ENCODE measurements around the gene EP400.
"Not testable (repeated sequence)": the region's sequence is repeated elsewhere in the genome, so short reads cannot be mapped to it uniquely, and the experiment has no call there.

Gene EP400

GRCh38 chr12:132078190-132078589 is 128.4 kb downstream of the EP400 start:
- DNase-seq (ENCODE audit: extremely low read depth in 1 of 2, low read depth in 1 of 2), result no peak

DNA sequence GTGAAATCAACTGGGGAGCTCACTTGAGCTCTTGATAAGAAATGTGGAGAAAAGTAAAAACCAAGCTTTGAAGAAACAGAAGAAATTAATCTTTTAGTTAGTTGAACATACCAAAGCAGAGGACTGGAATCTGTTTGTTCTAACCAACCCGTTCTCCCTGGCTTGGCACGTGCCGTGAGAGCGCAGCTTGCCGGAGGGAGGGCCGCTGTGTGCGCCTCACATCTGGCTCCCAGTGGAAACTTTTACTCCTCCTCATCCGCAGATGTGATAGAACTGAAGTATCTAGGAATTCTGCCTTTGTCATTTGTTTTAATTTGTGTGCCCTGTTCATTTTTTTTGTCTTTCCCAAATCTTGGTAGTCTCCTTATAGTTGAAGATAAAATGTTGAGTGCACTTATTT is 129.5 kb downstream of the EP400 start:
- no peak for DNase-seq (ENCODE audit: extremely low read depth in 1 of 2, low read depth in 1 of 2)

- DNase-seq (ENCODE audit: extremely low read depth in 1 of 2, low read depth in 1 of 2), result no peak
These were observed 130.0 kb downstream of the EP400 start for GRCh38 chr12:132079695-132080094.

DNA sequence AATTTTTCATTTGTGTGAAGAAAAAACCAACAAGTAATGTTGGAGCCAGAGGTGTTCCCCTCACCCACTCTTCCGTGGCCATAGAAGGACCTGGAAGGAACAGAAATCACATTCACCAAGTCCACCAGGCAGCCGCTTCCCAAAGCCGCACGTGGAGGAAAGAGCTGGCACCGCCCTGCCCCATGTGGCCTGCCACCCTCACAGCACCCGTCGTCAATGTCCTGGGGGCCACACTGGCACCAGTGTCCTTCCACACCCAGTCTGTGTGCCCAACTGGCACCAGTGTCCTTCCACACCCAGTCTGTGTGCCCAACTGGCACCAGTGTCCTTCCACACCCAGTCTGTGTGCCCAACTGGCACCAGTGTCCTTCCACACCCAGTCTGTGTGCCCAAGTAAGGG is 130.8 kb downstream of the EP400 start:
- DNase-seq (ENCODE audit: extremely low read depth in 1 of 2, low read depth in 1 of 2), result not testable (repeated sequence)

DNA sequence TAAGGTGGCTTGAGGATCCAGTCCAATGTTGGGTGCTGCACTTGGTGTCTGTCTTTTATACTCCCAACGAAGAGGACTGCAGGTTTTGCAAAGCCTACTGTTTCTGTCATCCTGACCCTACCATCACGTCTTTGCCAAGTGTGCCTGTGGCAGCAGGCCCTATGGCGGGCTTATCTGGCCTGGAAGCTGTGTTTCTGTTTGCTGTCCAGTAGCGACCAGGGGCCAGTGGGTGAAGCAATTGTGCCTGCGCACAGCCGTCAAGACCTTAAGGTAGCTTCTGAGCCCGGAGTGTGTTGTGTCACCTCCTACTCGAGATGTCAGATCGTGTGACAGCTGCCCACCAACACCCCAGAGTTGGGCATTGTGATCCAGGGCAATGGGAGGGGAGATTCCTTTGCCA is 131.7 kb downstream of the EP400 start:
- DNase-seq (ENCODE audit: extremely low read depth in 1 of 2, low read depth in 1 of 2), result no peak

GRCh38 chr12:132083614-132083940 is 133.8 kb downstream of the EP400 start:
- no peak for DNase-seq (ENCODE audit: extremely low read depth in 1 of 2, low read depth in 1 of 2)

- DNase-seq (ENCODE audit: extremely low read depth in 1 of 2, low read depth in 1 of 2), result peak; percentile 73 to 84
These were observed 134.3 kb downstream of the EP400 start for GRCh38 chr12:132083941-132084620.

DNA sequence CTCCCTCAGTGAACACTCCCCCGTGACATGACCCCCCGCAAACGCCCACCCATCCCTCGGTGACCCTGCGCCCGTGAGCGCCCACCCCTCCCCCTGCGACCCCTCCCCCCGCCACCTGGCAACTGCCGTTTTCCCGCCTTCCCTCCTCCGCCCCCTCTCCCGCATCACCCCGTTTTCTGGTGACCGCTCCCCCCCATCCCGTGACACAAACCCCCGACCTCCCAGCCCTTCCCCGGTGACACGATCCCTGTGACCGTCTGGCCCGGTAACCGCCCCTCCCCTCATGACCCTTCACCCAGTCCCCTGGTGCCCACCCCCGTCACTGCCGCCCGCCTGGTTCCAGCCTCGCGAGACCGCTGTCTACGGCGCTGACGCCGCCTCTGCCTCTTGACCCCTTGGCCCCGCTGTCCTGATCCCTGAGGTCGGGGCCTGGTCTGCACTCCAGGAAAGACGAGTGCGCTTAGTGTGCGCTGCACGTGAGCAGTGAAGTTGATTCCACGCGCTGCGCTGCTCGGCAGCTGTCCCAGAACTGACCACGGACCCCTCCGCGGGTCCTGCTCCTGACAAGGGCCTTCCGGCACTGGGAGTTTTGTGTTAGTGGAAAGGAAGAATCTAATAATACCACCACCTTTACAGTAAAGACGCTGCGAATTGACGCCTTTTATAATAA is 135.0 kb downstream of the EP400 start:
- peak in 1 of 2 donors; percentile 48 for DNase-seq (ENCODE audit: extremely low read depth in 1 of 2, low read depth in 1 of 2)

DNA sequence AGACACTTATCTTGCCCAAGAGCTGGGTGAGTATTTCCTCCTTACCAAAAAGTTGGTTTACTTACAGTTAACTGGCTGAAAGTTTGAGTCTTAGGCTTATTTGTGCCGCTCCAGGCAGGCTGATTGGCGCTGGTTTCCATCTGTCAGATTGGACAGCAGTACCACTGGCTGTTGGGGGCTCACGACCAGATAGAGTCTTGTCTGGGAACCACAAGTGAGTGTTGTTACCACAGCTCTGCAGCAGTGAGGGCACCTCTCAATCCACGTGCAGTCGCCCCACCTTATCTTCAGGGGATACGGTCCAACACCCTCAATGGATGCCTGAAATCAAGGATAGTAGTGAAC is 135.5 kb downstream of the EP400 start:
- no peak for DNase-seq (ENCODE audit: extremely low read depth in 1 of 2, low read depth in 1 of 2)

- DNase-seq (ENCODE audit: extremely low read depth in 1 of 2, low read depth in 1 of 2), result no peak
These were observed 139.7 kb downstream of the EP400 start for GRCh38 chr12:132089407-132089910.

GRCh38 chr12:132094269-132094891 is 144.6 kb downstream of the EP400 start:
- no peak for DNase-seq (ENCODE audit: extremely low read depth in 1 of 2, low read depth in 1 of 2)

DNA sequence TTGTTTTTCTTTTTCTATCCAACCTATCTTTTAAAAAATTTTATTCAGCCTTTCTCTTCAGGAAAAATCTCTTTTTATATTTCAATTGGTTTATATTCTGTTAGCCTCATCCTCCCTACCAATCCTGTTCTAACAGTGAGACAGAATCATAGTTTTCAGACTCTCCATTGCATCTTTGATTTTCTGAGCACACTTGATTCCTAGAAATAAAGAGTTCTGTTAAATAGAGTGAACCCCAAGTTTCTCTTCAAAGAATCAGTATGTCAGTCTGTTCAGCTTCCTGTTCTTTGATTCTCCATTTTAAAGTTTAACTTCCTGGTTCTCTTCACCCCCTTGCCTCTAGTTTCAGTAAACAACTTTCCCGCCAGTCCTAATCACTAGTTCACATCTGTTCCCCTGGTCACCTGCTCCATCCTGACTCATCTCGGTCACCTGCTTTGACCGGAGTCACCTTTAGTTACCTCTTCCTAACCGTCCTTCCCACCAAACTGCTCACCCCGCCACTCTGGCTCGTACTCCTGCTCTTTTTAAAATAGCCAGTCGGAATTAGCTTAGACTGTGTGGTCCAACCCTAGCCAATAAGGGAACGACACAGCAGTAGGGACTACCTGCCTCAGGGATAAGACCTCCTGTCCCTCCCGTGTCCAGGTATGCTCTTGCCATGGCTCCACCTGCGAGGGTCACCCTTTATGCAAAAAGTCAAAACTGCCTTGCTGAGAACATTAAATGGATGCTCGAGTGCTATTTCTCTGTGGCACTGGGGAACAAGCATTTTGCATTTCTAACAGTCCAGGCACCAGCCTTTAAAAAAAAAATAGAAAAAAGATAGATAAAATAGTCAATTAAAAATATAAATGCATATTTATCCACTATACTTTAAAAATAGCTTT is 146.0 kb downstream of the EP400 start:
- no peak for DNase-seq (ENCODE audit: extremely low read depth in 1 of 2, low read depth in 1 of 2)

DNA sequence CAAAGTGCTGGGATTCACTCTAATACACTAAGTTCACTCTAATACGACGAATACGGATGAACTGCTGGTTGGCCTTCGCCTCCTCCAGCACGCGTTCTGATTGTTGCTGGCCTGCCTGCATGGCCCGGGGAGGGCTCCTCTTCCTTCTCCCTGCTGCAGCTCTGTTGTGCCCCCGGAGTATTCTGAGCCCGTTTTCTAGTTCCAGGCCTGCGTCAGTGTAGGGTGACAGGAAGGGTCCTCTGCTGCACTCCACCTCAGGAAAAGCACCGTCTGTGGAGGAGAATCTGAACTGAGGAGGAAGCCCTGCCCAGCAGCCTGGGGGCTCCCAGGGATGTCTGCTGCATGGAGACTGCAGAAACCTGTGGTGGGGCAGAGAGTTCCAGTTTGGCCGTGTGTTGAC is 150.0 kb downstream of the EP400 start:
- no peak for DNase-seq (ENCODE audit: extremely low read depth in 1 of 2, low read depth in 1 of 2)

- DNase-seq (ENCODE audit: extremely low read depth in 1 of 2, low read depth in 1 of 2), result no peak
These were observed 150.7 kb downstream of the EP400 start for GRCh38 chr12:132100306-132101065.

DNA sequence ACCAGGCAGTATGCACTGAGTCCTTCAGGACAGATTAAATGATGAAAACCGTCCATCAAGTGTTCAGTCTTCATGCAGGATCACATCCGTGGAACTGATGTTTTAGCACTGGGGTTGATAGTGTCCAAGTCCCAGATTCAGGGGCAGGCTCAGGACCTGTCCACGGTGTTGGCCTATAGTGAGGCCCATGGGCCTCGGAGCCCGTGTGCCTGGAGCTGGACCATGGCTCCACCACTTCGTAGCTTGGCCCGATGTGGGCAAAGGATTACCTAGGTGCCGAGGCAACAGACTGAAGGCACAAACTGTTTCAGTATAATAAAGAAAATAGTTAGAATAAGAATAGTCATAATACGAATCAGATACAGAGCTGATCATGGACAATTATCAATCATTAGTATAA is 152.6 kb downstream of the EP400 start:
- DNase-seq (ENCODE audit: extremely low read depth in 1 of 2, low read depth in 1 of 2), result no peak

DNA sequence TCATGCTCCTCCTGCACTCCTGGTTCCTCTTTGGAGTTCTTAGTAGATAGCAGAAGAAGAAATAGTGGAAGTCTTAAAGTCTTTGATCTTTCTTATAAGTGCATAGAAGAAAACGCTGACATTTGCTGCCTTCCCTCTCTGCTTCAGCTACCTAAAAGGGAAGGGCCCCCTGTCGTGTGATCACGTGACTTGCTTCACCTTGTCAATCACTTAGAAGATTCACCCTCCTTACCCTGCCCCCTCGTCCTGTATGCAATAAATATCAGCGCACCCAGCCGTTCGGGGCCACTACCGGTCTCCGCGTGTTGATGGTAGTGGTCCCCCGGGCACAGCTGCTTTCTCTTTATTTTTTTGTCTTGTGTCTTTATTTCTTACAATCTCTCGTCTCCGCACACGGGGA is 153.3 kb downstream of the EP400 start:
- DNase-seq (ENCODE audit: extremely low read depth in 1 of 2, low read depth in 1 of 2), result not testable (repeated sequence)

- no peak for DNase-seq (ENCODE audit: extremely low read depth in 1 of 2, low read depth in 1 of 2)
These were observed 154.0 kb downstream of the EP400 start for GRCh38 chr12:132103542-132104308.

DNA sequence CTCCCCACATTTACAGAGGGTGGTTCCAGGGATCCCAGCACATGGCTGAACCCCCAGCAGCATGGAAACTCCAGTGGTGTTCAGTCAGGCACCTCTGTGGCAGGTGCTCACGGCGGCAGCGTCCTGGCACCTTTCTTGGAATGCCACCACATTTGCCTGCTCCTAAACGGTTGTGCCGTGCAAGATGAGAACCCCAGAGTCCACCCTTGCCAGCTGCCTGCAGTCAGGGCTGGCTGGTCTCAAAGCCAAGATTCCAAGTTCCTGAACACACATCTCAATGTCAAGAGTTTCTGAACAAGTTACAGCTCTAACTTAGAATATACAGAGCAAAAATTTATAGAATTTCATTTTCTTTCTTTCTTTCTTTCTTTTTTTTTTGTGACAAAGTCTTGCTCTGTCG is 155.7 kb downstream of the EP400 start:
- no peak for DNase-seq (ENCODE audit: extremely low read depth in 1 of 2, low read depth in 1 of 2)

GRCh38 chr12:132106921-132107320 is 157.2 kb downstream of the EP400 start:
- DNase-seq (ENCODE audit: extremely low read depth in 1 of 2, low read depth in 1 of 2), result no peak

Measured in stimulated activated CD8-positive, alpha-beta memory T cell treated with anti-CD3 and anti-CD28 coated beads, Interleukin-7, amount 100 ng/mL, for 48 hours (primary cell).